NB4 (cell line): ENCODE data around the gene KCNQ1.

Source experiments
- CTCF ChIP-seq: IDR thresholded peaks from one replicate; pipeline ENCODE4 v1.5.1; 2012; ENCODE audit warnings: low read depth, low read length
- MAX ChIP-seq: IDR thresholded peaks from 2 replicates; pipeline ENCODE4 v1.6.1; 2011; ENCODE audit warnings: low read depth, low read length
- MYC ChIP-seq: IDR thresholded peaks from 2 replicates; pipeline ENCODE4 v1.6.1; 2011; ENCODE audit warnings: low read depth, low read length
- POLR2A ChIP-seq: IDR thresholded peaks from 2 replicates; pipeline ENCODE4 v1.6.1; 2011; ENCODE audit warnings: mild to moderate bottlenecking; ENCODE audit not compliant: insufficient read length; ENCODE audit errors: extremely low read depth

GRCh38 chr11:2687782-2688191 lies 243.0 kb downstream of the KCNQ1 start:
- TF ChIP-seq POLR2A (no peak), CTCF (no peak), MAX (no peak), MYC (no peak)
